Effector CD4-positive, alpha-beta T cell (primary cell): Measurements from ENCODE around the gene LANCL3.
"Not testable (repeated sequence)": the region's sequence is repeated elsewhere in the genome, so short reads cannot be mapped to it uniquely, and the experiment has no call there.

ENCODE experiments used
- DNase-seq: peaks from one replicate; pipeline ENCODE4 v3.0.0-alpha.2; 2020

The LANCL3 gene

DNA sequence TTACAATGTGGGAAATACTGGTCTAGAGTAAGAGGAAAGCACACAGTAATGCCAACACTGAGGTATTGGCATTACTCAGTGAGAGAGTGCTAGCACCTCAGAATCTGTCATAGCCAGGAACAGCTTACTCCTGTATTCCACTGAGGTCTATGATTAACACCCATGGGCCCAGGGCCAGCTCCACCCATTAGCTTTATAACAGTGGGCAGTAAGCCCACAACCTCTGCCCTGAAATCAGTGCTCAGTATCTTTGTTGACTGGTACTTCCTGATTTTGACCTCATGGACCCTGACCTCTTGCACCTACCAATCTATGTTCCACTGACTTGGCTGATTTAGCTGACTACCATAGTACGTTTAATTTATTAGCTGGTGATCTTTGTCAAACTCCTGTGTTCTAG is 56.1 kb downstream of the LANCL3 start:
- no peak for DNase-seq

GRCh38 chrX:37638047-37638446 is 66.6 kb downstream of the LANCL3 start:
- no peak for DNase-seq

GRCh38 chrX:37640142-37640541 is 68.7 kb downstream of the LANCL3 start:
- DNase-seq = no peak

- DNase-seq = no peak
These were observed 70.4 kb downstream of the LANCL3 start for GRCh38 chrX:37641859-37642258.

DNA sequence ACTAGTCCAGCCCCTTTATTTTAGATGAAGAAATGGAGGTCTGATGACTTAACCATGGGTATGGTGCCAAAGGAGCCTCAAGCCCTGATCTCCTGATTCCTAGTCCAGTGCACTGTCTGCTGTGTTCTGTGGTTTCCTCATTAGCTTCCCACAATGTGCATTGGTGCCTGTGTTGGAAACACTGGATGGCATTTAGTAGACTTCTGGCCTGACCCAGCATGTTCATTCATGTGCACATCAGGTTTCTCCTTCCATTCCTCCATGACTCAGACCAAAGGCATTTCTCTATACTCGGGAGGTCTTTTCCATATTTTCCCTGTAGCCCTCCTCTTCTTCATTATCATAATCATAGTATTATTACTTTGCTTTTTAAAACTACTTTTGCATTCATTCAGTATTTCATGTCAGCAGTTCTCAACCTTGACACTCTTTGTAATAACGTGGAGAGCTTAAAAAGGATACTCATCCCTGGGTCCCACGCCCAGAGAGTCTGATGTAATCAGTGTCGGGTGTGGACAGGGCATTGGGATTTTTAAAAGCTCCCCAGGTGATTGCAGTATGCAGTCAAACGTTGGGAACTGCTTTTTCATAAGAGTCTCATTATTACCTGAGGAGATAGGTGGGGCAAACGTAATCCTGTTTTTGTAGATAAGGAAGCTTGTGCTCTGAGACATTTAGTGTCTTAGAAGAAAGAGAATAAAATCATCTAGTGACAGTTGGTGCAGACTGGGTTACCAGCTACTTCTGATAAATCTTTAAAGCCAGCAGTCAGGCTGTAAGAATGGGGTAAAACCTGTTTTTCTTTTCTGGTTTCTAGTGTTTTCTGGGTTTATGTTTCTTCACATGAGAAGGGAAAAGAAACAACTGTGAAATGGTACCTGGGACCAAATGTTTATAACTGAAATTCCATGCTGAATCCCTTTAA is 73.2 kb downstream of the LANCL3 start:
- DNase-seq = no peak

- no peak for DNase-seq
These were observed 74.8 kb downstream of the LANCL3 start for GRCh38 chrX:37646254-37646653.

GRCh38 chrX:37650879-37651278 is 79.4 kb downstream of the LANCL3 start:
- not testable (repeated sequence) for DNase-seq

GRCh38 chrX:37651921-37652452 is 80.5 kb downstream of the LANCL3 start:
- no peak for DNase-seq

DNA sequence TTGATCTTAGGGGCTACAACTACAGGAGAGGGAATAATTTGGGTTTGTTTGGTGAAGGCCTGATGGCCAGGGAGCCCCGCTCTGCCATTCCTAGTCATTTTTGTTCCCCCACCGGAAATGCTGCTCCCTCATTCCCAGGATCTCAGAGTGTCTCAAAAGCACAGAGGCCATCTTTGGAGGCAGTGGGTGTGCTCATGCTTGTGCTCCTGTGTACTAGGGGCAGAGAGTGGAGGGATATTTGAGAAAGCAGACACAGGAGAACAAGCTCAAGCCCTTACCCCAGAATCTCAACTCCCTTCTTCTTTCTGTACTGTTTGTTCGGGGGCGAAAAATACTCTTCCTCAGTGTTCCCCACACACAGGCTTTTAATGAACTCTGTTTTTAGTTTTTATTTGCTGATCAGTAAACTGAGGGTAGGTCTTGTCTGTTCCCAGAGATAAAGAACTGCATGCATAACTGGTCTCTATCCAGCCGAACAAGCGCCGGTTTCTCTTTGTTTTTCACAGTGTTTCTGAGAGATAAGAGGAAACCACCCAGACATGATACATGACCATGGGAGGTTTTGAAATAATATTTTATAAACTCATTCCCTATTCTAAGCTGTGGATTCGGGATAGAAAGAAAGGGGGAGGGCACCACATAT is 81.2 kb downstream of the LANCL3 start:
- DNase-seq = no peak

DNA sequence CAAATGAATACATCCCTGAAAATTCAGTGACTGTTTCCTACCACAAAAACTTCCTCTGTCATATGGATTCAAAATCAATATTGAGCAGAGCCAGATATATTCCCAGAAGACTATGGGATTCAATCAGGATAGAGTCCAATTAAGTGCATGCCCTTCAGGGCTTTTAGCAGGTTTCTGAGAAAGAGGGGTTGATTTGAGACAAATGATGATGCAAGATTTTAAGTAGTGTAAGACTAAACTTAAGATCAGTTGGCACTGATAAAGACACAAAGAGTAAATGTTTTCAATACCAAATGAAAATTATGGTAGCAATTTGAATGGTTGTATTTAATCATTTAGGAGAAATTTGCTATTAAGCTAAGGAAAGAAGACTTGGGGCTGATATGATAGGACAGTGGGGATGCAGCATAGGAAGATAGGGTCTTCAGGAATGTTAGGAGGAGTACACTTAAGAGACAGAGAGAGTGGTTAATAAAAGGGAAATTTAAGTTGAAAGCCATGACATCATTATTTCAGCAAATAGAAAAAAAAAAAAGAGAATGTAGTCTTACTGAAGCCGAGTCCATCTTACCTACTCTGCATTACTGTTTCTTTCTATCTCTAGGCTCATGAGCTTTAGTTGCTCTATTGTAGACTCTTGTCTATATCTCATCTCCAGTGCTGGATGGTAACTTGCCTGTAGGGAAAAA is 82.1 kb downstream of the LANCL3 start:
- DNase-seq = no peak

- no peak for DNase-seq
These were observed 87.0 kb downstream of the LANCL3 start for GRCh38 chrX:37658343-37659030.

- no peak for DNase-seq
These were observed 87.6 kb downstream of the LANCL3 start for GRCh38 chrX:37659047-37659446.

- DNase-seq = no peak
These were observed 90.7 kb downstream of the LANCL3 start for GRCh38 chrX:37662181-37662580.

- no peak for DNase-seq
These were observed 95.1 kb downstream of the LANCL3 start for GRCh38 chrX:37666516-37666915.

DNA sequence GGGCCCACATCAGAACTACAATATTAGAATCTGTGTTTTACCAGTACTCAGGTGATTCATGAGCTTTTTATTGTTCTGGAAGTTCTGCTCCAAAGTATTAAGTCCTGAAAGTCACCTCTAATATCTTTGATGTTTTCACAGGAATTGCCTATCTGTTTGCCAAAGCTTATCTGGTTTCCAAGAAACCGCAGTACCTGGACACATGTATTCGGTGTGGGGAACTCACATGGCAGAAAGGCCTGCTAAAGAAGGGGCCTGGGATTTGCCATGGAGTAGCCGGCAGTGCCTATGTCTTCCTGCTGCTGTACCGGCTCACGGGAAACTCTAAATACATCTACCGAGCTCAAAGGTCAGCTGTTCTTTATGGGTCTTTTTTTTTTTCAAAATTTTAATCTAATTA is 95.7 kb downstream of the LANCL3 start:
- no peak for DNase-seq

- no peak for DNase-seq
These were observed 101.1 kb downstream of the LANCL3 start for GRCh38 chrX:37672563-37672962.

GRCh38 chrX:37676811-37677210 is 105.3 kb downstream of the LANCL3 start:
- DNase-seq = no peak

- DNase-seq = no peak
These were observed 105.8 kb downstream of the LANCL3 start for GRCh38 chrX:37677243-37677642.

GRCh38 chrX:37677765-37678164 is 106.3 kb downstream of the LANCL3 start:
- DNase-seq = no peak

- DNase-seq = no peak
These were observed 107.1 kb downstream of the LANCL3 start for GRCh38 chrX:37678574-37678973.

- no peak for DNase-seq
These were observed 107.8 kb downstream of the LANCL3 start for GRCh38 chrX:37679230-37679629.

DNA sequence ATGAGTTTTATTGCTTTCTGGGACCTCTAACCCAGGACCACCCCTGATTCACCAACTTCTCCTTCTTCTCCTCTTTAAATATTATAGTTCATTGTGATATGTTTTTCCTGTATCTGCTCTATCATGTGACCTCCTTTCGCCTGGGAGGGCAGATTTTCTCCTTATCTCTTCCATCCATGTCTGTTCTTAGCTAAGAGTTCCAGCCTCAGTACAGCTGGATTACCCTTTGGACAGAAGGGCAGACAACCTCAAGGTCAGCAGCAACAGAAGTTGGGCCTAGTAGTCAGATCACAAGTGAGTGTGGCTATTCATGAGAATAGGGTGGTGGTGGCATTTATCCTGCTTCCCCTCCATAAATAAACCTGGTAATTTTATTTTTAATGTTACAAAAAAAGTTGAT is 108.4 kb downstream of the LANCL3 start:
- no peak for DNase-seq

- DNase-seq = no peak
These were observed 113.0 kb downstream of the LANCL3 start for GRCh38 chrX:37684426-37684825.
